ENCODE data around the gene CTNNA2. TPM values are rescaled to one million over a fixed set of nuclear protein-coding genes. Genes with fewer than 3 reads are reported as not detected.

The CTNNA2 gene
- total RNA-seq, 1 experiment from 2014 or later = 0.54 TPM

GRCh38 chr2:80324525-80324924 is 811.7 kb downstream of the CTNNA2 start:
- TF ChIP-seq SIN3A (IDR thresholded peaks at IDR 0.05; ENCODE audit: borderline replicate concordance, insufficient read depth, low read depth, low read length) = no peak
- TF ChIP-seq CTCF (IDR thresholded peaks at IDR 0.05) = no peak
- no peak for TF ChIP-seq REST (IDR thresholded peaks at IDR 0.05; ENCODE audit: insufficient read depth in 1 of 2, low read depth in 2 of 2, low read length in 1 of 2)
- no peak for TF ChIP-seq TCF7L2 (IDR thresholded peaks at IDR 0.05; ENCODE audit: low read depth, low read length)
- TF ChIP-seq POLR2AphosphoS5 (IDR thresholded peaks at IDR 0.05; ENCODE audit: low read depth, low read length) = no peak
- Histone ChIP-seq H3K4me1 (ENCODE audit: control insufficient read depth, insufficient read depth, low read length) (no peaks in the 10 kb centered on the region), H3K27me3 (ENCODE audit: control insufficient read depth, insufficient read depth, low read length) (no peaks in the 10 kb centered on the region), H3K4me3 (ENCODE audit: low read depth in 2 of 2, low read length in 2 of 2) (no peak overlapping the region), H3K27ac (ENCODE audit: low read length) (no peak overlapping the region), H3K36me3 (ENCODE audit: control insufficient read depth, insufficient read depth, low read length) (no peaks in the 10 kb centered on the region), H3K9me3 (ENCODE audit: control insufficient read depth, insufficient read depth, low read depth, low read length) (no peaks in the 10 kb centered on the region)
- DNase-seq (ENCODE audit: low read depth, low spot score) (no peak), ATAC-seq (no peak)
- in situ Hi-C loops (cut with HindIII; ENCODE audit: low pct_unique_long_range_greater_than_20kb, low sequenced_read_pairs) (no loop called here), intact Hi-C loops (cut with micrococcal nuclease; ENCODE audit: unreplicated experiment) (no loop called here)
- ChIA-PET POLR2A (no interaction called here), CTCF (no interaction called here)
- BruUV-seq (replicated peaks) = no TSS peak

GRCh38 chr2:80326214-80326613 is 813.4 kb downstream of the CTNNA2 start:
- H3K4me3 ChIP-seq (ENCODE audit: low read depth in 2 of 2, low read length in 2 of 2) = no peak overlapping the region
- DNase-seq (ENCODE audit: low read depth, low spot score) (peak; percentile 17), ATAC-seq (no peak)
- no TSS peak for BruUV-seq (replicated peaks)
- TF ChIP-seq REST (IDR thresholded peaks at IDR 0.05; ENCODE audit: insufficient read depth in 1 of 2, low read depth in 2 of 2, low read length in 1 of 2) (no peak), TCF7L2 (IDR thresholded peaks at IDR 0.05; ENCODE audit: low read depth, low read length) (no peak), SIN3A (IDR thresholded peaks at IDR 0.05; ENCODE audit: borderline replicate concordance, insufficient read depth, low read depth, low read length) (no peak), CTCF (IDR thresholded peaks at IDR 0.05) (peak; percentile 38), POLR2AphosphoS5 (IDR thresholded peaks at IDR 0.05; ENCODE audit: low read depth, low read length) (no peak)
- H3K9me3 ChIP-seq (ENCODE audit: control insufficient read depth, insufficient read depth, low read depth, low read length) = no peaks in the 10 kb centered on the region
- ChIA-PET CTCF (interaction anchor here (0.7 to 1.0 kb wide), 2 partner anchors 173 to 789 kb away, joined by 3 to 6 read pairs; no protein-coding TSS in a partner anchor), POLR2A (no interaction called here)
- no peaks in the 10 kb centered on the region for H3K4me1 ChIP-seq (ENCODE audit: control insufficient read depth, insufficient read depth, low read length)
- H3K27ac ChIP-seq (ENCODE audit: low read length) = no peak overlapping the region
- intact Hi-C loops (cut with micrococcal nuclease; ENCODE audit: unreplicated experiment) (loop anchor here (2.0 kb wide), 1 partner anchor 173 kb away; no protein-coding TSS in a partner anchor), in situ Hi-C loops (cut with HindIII; ENCODE audit: low pct_unique_long_range_greater_than_20kb, low sequenced_read_pairs) (no loop called here)
- no peaks in the 10 kb centered on the region for H3K36me3 ChIP-seq (ENCODE audit: control insufficient read depth, insufficient read depth, low read length)
- no peaks in the 10 kb centered on the region for H3K27me3 ChIP-seq (ENCODE audit: control insufficient read depth, insufficient read depth, low read length)

Data from Panc1 (cell line).